A549 treated with Mapracorat at 1 μM for 4 hours (cell line): ENCODE data around the gene TXNRD3. TPM values are rescaled to one million over a fixed set of nuclear protein-coding genes. Genes with fewer than 3 reads are reported as not detected.

Experiments
- total RNA-seq: library from RNA; stranded (reverse); fragments of 200-300 nt; extraction: Qiagen RNA extraction; gene quantifications from 5 replicates; pipeline ENCODE4 v1.2.3, GENCODE V29; 2022

TXNRD3 gene
- total RNA-seq, result 5.9 to 9.9 TPM (median 7.4 TPM) in 5 replicates

GRCh38 chr3:126654571-126655383 lies at the start of gene TXNRD3:
Gene TXNRD3 (minus strand): TSS chr3:126655124.

GRCh38 chr3:126703512-126704493 lies 48.9 kb upstream of the TXNRD3 start, which contains the start of gene CHCHD6:
Gene CHCHD6 (plus strand): TSS chr3:126704240. CDS start chr3:126704313, 73 bp downstream.

GRCh38 chr3:126558336-126559071 lies 96.4 kb downstream of the TXNRD3 start, which contains the start of gene C3orf22:
Gene C3orf22 (minus strand): TSS chr3:126558932. CDS start chr3:126553390, 5,542 bp downstream.

Other genes starting within 250 kb of the TXNRD3 start
- gene ZXDC, start 179.2 kb downstream of the TXNRD3 start, total RNA-seq, result 6.8 to 9.0 TPM (median 8.4 TPM) in 5 replicates
- gene UROC1, start 137.4 kb downstream of the TXNRD3 start, total RNA-seq, result not detected in 5 replicates
- 0.40 to 1.3 TPM (median 0.85 TPM) in 5 replicates for gene CHST13, start 131.0 kb downstream of the TXNRD3 start, total RNA-seq
- gene C3orf22, start 96.2 kb downstream of the TXNRD3 start, total RNA-seq, result not detected in 5 replicates
- 16.2 to 23.2 TPM (median 21.4 TPM) in 5 replicates for gene CHCHD6, start 49.1 kb upstream of the TXNRD3 start, total RNA-seq